ENCODE measurements around the gene AJUBA.

DNA sequence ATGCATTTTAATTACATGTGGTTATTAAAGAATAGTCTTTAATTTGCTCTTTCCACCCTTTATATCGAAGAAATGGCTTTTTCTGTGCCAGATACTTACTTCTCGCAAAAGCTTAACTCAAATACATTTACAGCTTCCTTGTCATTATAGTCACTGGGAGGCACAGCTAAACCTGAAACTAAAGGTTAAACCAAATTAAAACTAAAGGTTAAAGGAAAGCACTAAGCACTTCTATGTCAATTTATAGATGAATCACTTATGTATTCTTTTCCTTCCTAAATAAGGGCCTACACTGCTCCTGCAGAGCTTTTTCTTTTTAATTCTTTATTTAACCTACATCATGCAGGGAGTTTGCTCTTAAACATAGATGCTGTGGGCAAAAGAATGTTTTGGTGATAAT is 18.5 kb upstream of the AJUBA start:
- TF ChIP-seq, protein P1, sequence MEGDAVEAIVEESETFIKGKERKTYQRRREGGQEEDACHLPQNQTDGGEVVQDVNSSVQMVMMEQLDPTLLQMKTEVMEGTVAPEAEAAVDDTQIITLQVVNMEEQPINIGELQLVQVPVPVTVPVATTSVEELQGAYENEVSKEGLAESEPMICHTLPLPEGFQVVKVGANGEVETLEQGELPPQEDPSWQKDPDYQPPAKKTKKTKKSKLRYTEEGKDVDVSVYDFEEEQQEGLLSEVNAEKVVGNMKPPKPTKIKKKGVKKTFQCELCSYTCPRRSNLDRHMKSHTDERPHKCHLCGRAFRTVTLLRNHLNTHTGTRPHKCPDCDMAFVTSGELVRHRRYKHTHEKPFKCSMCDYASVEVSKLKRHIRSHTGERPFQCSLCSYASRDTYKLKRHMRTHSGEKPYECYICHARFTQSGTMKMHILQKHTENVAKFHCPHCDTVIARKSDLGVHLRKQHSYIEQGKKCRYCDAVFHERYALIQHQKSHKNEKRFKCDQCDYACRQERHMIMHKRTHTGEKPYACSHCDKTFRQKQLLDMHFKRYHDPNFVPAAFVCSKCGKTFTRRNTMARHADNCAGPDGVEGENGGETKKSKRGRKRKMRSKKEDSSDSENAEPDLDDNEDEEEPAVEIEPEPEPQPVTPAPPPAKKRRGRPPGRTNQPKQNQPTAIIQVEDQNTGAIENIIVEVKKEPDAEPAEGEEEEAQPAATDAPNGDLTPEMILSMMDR (IDR thresholded peaks at IDR 0.05): no peak
- TF ChIP-seq POLR2A (IDR thresholded peaks at IDR 0.05): no peak
